Retinal pigment epithelial cell (primary cell): ENCODE results near the gene E4F1.
A peak's percentile ranks its signal among the peaks of the same experiment; 100 is the strongest.

Experiments
- DNase-seq: peaks from one replicate; pipeline ENCODE4 v3.0.0-alpha.2; 2010; ENCODE audit warnings: low read depth
- H3K4me3 ChIP-seq: 2 replicates; pipeline ENCODE4 v1.5.1; 2011; ENCODE audit warnings: mild to moderate bottlenecking, low read length, control low read depth, moderate library complexity
- CTCF ChIP-seq: conservative IDR thresholded peaks from 2 replicates; pipeline ENCODE4 v1.5.1; 2011; ENCODE audit warnings: low read depth, low read length, control low read depth, inconsistent platforms

The E4F1 gene

GRCh38 chr16:2223942-2224486 is 623 bp downstream of the E4F1 start:
- peak; percentile 30 for TF ChIP-seq CTCF
- DNase-seq = no peak
- peak overlapping the region; percentile 88 for H3K4me3 ChIP-seq

GRCh38 chr16:2226245-2226793 is 2.9 kb downstream of the E4F1 start:
- H3K4me3 ChIP-seq = no peak overlapping the region
- TF ChIP-seq CTCF = no peak
- no peak for DNase-seq

GRCh38 chr16:2226918-2227317 is 3.5 kb downstream of the E4F1 start:
- DNase-seq = no peak
- TF ChIP-seq CTCF = no peak
- H3K4me3 ChIP-seq = no peak overlapping the region

GRCh38 chr16:2228161-2228824 is 4.9 kb downstream of the E4F1 start:
- no peak for DNase-seq
- no peak overlapping the region for H3K4me3 ChIP-seq
- no peak for TF ChIP-seq CTCF

- no peak overlapping the region for H3K4me3 ChIP-seq
- no peak for TF ChIP-seq CTCF
- no peak for DNase-seq
These were observed 5.7 kb downstream of the E4F1 start for GRCh38 chr16:2229091-2229490.

- TF ChIP-seq CTCF = no peak
- no peak for DNase-seq
These were observed 6.3 kb downstream of the E4F1 start for GRCh38 chr16:2229632-2230250.

GRCh38 chr16:2230376-2230775 is 7.0 kb downstream of the E4F1 start:
- DNase-seq = no peak
- H3K4me3 ChIP-seq = no peak overlapping the region
- no peak for TF ChIP-seq CTCF

More at GRCh38 chr16:2229632-2230250, 6.3 kb downstream of the E4F1 start:
- H3K4me3 ChIP-seq = no peak overlapping the region
